HG03457 (cell line): Measurements from ENCODE around the gene LRP3.

ENCODE experiments used
- ATAC-seq: cut with Tn5 transposase; IDR thresholded peaks from one replicate; pipeline ENCODE4 v1.9.1; 2021; ENCODE audit warnings: moderate number of reproducible peaks; ENCODE audit not compliant: unreplicated experiment

Gene LRP3

GRCh38 chr19:33251526-33252090 lies 57.5 kb downstream of the LRP3 start:
- ATAC-seq: no peak

- no peak for ATAC-seq
Measured at GRCh38 chr19:33252418-33252962, 58.4 kb downstream of the LRP3 start.

DNA sequence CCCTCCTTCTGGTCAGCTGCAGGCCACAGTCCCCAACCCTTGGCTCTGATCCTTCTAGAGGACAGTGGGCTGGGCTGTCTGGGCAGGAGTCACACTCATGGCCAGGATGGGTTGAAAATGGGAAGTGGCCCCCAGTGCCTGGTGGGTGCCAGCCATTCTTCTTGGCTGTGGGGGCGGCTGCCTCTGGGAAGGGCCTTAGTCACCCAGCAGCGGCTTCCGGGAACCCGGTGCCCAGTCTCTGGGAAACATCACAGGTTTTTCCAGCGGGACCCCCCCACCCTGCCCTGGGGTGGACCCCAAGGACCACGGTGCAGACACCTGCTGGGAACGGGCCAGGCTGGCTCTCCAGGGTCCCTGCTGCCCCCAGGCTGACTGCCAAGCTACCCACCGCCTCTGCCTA lies 58.8 kb downstream of the LRP3 start:
- no peak for ATAC-seq

- no peak for ATAC-seq
Measured at GRCh38 chr19:33254245-33254824, 60.2 kb downstream of the LRP3 start.

DNA sequence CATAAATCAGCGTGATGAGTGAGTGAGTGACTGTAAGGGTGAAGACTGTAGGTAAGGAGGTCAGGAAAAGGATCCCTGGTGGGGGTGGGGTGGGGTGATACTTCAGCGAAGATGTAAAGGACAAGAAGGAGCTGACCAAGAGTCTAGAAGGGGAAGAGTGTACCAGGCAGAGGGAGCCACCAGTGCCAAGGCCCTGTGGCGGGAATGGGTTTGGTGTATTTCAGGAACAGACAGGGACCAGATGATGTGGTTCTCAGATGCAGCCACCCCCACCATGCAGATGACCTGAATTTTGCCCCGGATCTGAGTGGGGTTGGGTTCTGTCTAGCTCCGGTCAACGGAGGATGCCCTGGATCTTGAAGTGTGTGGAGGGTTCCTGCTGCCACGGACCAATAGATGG lies 61.7 kb downstream of the LRP3 start:
- ATAC-seq: no peak

- no peak for ATAC-seq
Measured at GRCh38 chr19:33256261-33256660, 62.1 kb downstream of the LRP3 start.

DNA sequence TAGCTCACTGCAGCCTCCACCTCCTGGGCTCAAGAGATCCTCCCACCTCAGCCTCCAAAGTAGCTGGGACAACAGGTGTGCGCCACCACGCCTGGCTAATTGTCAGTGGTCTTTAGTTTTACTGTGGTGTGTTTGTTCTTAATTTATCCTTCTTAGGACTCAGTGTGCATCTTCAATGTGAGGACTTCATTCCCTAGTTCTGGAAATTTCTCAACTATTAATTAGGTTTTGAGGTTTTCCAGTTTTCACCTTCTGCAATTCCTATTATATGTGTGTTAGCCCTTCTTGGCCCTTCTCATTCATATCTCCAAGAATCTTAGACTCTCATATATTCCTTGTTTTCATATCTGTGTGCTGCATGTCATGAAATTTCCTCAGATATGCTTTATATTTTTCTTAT lies 63.7 kb downstream of the LRP3 start:
- no peak for ATAC-seq
